Inflammatory macrophage (primary cell): Measurements from ENCODE around the gene TNRC6B.
"Not testable (repeated sequence)": the region's sequence is repeated elsewhere in the genome, so short reads cannot be mapped to it uniquely, and the experiment has no call there.

Experiments
- DNase-seq, 2 donors: peaks; one replicate each; pipeline ENCODE4 v3.0.0-alpha.2; 2020 to 2022

TNRC6B gene

DNA sequence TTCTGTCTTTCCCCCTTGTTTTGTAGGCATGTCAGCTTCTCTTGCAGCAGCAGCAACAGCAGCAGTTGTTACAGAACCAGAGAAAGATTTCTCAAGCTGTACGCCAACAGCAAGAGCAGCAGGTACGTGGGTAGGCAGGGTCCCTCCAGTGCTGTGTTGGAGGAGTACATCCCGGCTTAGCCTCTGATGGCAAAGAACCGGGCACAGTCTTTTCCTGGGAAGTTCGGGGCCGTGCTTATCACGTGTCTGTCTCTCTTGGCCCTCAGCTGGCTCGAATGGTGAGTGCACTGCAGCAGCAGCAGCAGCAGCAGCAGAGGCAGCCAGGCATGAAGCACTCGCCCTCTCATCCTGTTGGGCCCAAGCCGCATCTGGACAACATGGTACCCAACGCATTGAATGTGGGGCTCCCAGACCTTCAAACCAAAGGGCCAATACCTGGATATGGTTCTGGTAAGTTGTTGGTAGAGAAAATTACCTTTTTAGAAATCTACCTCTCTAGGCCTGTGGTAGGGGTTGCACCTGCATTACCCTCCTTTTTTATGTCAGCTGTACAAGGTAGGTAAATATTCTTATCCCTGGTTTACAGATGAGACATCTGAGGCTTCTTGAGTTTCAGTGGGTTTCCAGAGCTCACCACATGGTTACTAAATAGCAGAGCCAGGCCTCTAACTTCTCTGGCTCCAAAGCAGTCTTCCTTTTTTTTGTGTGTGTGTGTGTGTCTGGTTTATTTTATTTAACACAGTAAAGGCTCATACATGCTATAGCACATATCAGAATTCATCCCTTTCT, 123.4 kb downstream of the TNRC6B start:
- no peak for DNase-seq

DNA sequence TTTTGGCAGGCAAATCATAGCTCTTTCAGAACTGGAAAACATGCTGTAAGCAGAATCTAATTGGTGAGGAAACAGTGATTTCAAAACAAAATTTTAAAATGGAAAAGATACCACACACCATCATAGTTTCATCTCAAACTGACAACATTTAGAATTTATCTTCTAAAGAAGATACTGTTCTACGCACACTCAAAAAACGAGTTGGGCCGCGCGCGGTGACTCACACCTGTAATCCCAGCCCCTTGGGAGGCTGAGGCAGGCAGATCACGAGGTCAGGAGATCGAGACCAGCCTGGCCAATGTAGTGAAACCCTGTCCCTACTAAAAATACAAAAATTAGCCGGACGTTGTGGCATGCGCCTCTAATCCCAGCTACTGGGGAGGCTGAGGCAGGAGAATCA, 124.4 kb downstream of the TNRC6B start:
- no peak for DNase-seq

DNA sequence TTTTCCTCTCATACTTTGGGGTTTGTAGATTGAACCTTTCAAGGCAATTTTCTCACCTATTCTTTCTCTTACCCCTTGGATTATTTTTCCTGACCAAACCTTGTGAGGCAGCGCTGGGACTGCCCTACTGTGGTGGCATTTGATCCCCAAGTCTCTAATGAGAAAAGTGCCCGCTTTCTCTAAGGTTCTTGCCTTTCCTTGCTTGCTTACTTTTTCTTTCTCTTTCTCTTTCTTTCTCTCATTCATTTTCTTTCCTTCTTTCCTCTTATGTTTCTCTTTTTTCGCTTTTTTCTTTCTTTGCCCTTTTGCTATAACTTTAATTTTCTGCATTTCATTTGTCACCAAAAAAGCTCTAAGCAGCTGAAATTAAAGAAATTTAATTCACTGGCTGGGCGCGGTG, 127.9 kb downstream of the TNRC6B start:
- no peak for DNase-seq

DNA sequence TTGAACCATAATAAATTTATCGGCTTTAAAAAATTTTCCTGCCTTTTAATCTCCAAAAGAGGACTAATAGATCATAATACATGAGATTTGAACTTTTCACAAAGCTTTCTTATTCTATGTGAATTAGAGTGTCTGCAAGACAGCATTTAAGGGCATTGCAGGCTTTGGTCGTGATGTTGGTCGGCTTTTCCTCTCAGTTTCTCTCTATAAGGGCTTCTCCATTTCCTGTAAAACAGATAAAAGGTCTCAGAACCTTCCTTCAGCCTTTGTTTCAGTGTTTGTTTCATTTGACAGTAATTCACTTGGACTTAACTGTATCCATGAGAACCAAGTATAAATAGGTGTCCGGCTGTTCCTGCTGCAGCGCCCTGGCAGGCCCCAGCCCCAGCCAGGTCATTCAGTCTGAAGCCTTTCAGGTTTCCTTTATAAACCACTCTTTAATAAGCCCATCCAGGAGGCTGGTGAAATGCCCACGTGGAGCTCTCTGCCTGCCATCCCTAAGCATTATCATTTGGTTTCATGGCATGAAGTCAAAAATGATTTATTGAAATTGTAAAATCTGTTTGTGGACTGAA, 131.4 kb downstream of the TNRC6B start:
- DNase-seq, result no peak

DNA sequence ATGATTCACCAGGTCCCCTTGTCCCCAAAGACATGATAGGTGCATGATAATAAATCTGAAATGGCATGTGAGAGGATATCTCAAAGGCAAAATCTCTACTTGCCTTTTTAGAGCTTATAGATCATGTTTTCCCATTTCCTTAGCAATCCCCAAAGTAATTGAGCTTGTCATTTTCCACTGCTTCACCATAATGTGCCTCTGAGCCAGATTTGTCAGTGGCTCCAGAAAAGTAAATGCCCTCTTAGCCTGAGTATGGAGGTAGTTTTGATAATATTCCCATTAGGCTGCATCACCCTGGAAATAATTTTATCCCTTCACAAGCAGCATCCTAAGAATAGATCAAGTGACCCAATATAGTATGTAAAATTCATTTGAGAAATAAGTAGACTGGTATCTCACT, 131.9 kb downstream of the TNRC6B start:
- no peak for DNase-seq

DNA sequence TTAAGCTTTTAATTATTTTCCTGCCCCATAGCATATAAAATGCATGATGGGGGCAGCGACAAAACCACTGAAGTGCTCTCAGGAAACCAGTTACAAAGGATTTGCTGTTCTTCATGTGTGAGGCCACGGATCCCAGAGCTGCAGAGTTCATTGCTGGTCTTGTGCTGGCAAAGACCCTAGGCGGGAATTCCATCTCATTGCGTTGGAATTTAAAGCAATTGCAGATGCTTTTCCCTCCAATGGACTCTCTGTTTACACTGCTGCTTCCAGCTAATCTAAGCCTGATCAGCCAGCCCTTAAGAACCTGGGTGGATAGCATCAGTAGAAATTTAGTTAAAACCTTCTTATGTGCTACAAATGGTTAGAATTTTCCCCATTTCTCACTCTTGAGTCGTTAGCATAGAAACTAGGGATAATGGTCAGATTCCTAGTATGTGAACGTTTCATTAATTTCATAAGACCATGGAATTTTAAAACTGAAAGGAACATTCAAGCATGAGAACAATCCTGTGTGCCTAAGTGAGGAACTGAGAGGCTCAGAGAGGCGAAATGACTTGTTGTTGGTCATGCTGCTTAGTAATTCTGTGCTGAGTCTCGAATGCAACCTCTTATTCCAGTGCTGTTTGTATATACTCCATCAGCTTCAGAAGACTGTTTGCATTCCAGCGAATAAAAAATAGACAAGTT, 132.5 kb downstream of the TNRC6B start:
- DNase-seq, result no peak

DNA sequence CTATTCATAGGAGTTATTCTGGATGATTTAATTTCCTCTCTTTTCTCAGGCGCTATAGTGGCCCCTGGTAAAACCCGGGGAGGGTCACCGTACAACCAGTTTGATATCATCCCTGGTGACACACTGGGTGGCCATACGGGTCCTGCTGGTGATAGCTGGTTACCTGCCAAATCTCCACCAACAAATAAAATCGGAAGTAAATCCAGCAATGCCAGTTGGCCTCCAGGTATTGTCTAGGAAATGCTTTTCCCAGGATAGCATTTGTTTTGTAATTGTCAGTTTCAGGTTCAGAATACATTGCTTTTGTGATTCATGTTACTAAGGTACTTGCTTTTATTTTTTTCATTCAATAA, 133.0 kb downstream of the TNRC6B start:
- no peak for DNase-seq

DNA sequence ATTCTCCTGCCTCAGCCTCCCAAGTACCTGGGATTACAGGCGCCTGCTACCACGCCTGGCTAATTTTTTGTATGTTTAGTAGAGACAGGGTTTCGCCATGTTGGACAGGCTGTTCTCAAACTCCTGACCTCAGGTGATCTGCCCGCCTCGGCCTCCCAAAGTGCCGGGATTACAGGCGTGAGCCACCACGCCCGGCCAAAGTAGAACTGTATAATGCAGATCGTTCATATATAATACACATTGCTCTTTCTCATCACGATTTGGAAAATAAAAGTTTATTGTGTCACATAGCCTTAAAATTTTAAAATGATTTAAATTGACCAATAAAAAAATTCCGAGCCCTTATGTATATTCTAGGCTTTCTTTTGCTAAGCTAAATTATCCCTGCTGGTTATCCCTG, 133.9 kb downstream of the TNRC6B start:
- not testable (repeated sequence) for DNase-seq

DNA sequence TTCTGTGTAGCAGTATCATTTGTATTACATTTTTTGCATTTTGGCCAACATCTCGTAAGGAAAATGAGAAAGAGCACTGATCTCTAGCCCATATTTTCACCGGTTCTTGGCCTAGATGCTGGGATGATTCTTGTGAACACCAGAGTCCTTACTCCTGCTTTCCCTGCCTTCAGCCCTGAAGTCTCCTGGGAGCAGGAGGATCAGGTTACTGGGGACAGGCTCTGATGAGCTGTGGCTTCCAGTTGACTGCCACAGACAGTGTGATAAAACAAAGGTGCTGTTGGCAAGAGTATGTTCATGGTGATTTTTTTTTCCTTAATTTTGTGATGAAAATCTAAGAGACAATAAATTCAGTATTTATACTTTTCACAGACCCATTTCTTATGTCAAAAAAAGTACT, 134.3 kb downstream of the TNRC6B start:
- DNase-seq, result no peak

DNA sequence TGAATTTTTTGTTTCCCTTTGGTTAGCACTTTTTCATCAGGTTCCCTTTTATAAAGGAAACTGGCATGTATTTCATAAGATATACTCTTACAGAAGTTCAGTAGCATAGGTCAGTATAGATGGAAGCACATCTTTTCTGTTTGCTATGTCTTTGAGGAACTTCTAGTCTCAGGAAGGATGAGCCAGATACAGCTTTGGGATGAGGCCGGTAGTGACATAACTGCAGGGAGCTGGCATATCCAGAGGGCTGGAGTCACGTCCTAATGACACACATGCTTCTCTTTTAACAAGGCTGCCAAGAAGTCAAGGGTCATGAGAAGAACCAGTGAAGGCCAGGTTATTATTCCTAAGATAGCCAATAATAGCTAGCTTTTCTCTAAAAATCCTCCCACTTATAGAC, 135.3 kb downstream of the TNRC6B start:
- DNase-seq, result peak; percentile 65 to 69

DNA sequence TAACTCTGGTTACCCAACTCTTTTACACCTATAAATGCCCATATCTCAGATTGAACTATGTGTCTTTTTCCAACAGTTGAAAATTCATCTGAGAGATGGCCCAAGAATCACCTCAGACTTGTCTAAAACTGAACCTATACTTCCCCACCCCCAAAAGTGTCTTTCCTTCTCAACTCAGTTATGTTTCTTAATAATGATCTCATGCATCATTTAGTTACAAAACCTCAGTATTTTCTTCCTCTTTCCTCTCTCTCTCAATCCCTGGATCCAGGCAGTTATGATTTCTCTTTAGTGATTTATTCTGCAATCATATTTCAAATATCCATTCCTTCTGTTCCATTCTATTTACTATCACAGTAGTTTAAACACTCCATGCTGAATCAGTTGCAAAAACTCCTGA, 136.3 kb downstream of the TNRC6B start:
- DNase-seq, result peak in 1 of 2 donors; percentile 69

DNA sequence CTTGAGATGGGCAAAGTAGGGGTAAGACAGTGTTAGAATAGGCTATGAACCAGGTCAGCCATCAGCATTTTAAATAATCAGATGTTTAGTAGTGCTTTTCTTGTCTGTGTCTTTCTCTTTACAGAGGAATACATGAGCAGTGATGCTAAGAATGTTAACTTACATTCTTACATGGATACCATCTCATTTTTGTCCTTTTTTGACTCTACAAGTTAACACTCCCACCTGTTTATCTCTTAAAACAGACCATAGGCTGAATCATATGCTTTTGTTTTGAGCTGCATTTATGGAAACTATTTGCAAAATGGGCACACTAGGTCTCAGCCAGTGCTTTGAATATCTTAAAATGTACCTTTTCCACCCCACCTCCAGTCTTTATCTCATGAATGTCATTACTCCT, 143.0 kb downstream of the TNRC6B start:
- no peak for DNase-seq

DNA sequence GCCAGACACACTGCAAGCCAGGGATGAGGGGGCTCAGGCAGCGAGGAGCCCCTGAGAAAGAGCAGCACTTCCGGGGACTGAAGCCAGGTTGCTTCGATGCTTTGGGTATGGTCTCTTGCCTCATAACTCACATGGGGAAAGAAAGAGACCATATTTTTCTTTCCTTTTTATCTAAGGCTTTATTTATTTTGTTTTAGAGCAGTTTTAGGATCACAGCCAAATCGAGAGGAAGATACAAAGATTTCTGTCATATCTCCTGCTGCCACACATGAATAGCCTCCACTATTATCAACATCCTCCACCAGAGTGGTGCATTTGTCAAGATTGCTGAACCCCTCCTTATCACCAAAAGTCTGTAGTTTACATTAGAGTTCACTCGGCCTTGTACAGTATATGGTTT, 144.3 kb downstream of the TNRC6B start:
- DNase-seq, result no peak

DNA sequence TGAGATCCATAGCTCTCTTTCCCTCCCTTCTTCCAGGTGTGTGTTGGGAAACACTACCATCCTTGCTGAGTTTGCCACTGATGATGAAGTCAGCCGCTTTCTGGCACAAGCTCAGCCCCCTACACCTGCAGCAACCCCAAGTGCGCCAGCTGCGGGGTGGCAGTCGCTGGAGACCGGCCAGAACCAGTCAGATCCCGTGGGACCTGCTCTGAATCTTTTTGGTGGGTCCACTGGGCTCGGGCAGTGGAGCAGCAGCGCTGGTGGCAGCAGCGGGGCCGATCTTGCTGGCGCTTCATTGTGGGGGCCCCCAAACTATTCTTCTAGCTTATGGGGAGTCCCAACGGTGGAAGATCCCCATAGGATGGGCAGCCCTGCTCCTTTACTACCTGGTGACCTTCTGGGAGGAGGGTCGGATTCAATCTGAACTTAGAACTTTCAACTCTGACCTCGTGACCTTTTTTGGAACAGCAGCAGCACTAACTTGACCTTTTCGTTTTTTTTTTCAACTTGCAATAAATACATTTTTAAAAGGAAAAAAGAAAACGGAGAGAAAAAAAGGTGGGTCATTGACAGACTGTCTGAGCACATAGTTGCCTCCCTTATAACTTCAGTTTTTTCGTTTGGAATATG, 145.2 kb downstream of the TNRC6B start:
- DNase-seq, result no peak

DNA sequence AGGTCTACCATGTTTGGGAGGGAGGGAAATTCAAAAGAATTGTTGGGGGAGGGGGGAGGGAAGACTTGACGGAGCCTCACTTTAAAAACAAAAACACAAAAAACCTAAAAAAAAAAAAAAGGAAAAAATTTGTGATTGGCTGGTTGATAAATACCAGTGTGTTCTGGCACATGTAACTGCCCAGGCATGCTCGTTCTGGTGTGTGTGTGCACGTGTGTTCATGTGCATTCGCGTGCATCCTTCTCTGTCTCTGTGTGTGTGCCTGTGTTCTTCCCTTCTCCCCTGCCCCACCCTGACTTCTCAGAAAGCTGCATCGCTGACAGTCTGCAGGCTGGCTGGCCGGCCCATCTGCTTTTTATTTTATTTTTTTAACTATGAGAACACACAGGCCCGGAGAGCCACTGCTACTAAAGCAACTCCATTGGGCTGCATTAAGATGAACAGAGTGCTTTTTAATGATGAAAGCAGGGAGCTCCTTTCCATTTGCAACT, 146.0 kb downstream of the TNRC6B start:
- no peak for DNase-seq

DNA sequence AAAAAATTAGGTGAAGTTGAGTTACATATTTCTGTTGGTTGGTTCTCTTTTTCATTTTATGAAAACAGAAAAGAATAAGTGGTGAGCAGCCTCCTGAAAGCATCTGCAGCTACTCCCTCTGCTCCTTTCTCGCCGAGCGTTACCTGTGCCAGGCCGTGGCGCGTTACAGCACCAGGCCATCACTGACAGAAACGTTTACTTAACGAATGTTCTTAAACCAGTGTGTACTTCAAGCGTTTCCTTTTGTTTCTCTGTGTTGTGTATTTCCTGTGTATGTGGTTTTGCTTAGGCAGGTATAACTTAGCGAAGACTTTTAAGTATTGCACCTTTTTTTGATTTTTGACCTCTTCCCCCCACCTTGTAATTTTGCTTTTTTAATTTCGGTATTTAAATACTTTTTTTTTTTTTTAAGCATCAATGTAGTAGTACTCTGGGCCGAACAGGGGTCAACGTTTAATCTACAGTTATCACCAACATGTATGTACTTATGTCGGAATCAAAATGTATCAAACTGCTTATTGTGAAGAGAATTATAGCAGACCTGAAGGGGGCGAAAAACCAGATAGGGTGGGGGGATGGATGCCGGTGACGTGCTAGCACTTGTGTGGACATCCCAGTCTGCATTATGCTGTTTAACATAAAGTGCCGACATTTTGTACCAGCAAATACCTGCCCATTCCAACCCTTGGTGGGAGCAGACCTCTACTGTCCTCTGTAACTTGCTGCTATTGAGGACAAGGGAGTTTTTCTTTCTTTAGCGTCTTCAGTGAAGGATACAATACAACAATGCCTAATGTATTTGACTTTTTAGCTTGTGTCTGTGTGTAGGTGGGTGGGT, 147.0 kb downstream of the TNRC6B start:
- DNase-seq, result no peak

DNA sequence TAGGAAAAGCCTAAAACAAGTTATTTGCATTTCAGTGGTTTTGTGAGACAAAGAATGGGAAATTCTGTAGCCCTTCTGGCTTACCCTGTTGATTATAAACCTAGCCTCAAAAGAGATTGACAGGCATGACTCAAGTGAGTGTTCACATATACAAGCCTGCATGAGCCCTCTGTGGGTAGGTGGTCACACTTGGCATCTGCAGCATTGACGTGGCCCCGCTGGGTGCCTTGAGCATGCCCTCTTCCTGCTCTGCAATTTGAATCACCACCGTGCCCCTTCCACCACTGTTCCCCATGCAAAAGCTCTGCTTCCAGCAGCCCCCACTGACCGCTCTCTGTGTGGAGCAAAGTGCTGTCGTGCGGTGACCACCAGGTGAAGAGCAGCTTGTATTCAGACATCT, 147.6 kb downstream of the TNRC6B start:
- DNase-seq, result no peak

DNA sequence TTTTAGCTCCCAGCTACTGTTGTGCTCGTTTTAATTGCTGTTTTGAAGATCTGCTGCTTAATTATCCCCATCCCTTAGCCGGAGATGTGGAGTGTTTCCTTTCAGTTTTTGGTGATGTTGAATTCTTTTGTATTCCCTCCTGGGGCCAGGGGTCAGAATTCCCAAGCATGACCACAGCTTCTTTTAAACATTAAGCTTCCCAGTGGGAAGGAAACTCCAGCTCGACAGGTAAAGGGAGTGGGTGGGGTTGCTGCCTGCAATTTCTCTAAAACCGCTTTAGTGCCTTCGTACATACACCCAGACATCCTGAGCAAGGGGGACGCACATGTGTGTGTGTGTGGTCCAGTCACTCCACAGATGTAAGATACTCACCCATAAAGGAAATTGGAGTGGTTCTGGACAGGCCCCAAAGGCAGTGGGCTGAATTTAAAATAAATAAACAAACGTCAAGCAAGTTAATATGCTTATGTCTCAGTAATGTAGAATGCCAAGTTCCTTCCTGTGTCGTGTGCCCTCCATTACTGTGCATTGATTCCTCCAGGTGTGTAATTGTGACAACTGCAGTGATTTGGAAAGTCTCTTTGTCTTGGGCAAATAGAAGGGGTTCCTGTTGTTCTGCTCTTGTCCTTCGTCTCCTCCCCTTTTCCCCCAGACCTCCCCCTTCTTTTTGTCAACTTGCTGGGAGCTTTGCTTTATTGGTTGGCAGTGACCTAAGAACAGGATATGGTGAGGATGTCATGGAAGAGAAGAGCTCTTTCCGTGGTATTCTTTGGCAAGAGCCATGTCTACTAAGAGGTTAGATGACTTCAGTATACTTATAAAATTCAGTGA, 149.4 kb downstream of the TNRC6B start:
- no peak for DNase-seq

DNA sequence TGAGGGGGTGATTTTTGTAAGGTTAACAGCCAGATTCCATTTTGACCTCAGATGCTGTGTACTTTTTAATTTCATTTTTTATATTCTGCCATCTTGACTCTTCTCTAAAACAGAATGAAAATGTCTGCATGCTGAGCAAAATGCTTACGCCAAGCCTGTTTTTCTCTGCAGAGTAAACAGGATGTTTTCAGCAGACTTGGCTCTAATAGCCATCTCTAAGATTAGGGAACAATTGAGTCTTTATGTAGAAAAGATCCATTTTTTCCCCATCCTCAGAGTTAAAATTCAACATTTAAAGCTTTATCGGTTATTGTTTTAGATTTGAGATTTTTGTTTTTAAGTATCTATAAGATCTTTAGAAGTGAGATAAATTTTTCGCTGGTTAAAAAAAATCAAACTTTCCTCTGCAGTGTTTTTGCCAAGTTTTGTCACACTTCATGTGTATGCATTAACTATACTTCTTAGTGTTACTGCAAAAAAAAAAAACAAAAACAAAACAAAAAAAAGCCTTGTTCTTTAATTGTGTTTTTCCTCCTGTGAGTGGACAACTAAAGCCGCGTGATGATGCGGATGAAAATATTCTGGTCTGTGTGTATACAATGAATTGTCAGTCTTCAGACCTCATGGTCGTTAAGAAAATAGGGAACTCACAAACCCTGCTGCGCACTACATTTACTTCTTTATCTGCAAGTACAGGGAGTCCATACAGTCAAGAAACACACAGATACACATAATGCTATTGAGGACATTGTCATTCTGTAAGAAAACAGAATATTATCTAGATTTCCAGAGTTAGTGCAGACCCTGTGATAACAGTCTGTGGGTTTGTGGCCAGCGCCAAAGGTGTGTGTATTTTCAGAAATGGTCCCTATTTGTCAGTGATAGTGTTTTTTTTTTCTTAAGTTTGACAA, 151.1 kb downstream of the TNRC6B start:
- DNase-seq, result peak; percentile 33 to 48

DNA sequence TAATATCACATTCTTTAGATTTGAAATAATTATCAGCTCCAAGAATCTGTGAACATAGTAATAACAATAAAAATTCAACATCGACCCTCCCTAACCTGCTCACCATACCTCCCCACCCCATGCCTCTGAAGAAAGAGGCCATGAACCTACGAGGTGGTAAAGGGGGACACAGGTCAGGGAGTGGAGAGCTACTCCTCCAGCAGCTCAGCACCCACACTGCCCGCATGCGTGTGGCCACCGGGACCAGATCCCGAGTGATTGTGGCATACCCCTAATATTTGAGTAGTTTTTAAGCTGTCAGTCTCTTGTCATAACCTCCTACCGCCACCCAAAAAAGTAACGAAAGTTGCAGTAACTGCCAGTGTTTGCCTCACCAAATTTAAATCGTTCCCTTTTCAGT, 151.7 kb downstream of the TNRC6B start:
- no peak for DNase-seq

DNA sequence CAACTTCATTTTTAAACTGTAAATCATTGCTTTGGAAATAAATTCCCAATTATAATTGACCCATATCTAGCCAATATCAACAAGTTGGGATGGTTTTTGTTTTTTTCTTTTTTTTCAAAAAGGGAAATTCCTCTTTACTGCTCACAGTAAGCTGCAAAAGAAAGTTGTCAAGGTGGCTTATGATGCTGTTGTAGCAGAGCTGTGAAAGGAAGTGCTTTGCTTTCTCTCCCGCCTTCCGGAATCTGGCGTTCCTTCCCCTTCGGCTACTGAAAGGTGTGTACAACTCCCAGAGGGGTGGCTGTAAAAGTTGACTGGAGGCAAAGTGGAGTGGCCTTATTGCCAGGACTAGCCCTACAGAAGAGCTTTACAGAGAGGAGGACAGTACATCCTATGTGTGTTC, 152.4 kb downstream of the TNRC6B start:
- no peak for DNase-seq
